Uterus (tissue), 4 donors: ENCODE measurements around the gene MAST2. TPM values are rescaled to one million over a fixed set of nuclear protein-coding genes. Genes with fewer than 3 reads are reported as not detected.

ENCODE experiments used
- DNase-seq, 2 donors: peaks; one replicate each; pipeline ENCODE4 v3.0.0-alpha.2; 2019 to 2020
- H3K27ac ChIP-seq, 2 donors: fragments of 200-600 bp; sonication (generic); 1 replicate in 1 of 2; 2 replicates in 1 of 2; pipeline ENCODE4 v1.5.1; 2016 to 2018
- H3K27me3 ChIP-seq, 2 donors: fragments of 200-600 bp; sonication (generic); one replicate each; pipeline ENCODE4 v1.5.1; 2018 to 2019; ENCODE audit warnings: control low read depth in 1 of 2
- H3K36me3 ChIP-seq, 2 donors: fragments of 200-600 bp; sonication (generic); one replicate each; pipeline ENCODE4 v1.5.1; 2019; ENCODE audit warnings: control low read depth in 1 of 2
- H3K4me1 ChIP-seq, 2 donors: fragments of 200-600 bp; sonication (generic); one replicate each; pipeline ENCODE4 v1.5.1; 2018 to 2019; ENCODE audit warnings: control low read depth in 1 of 2
- H3K4me3 ChIP-seq, 2 donors: fragments of 200-600 bp; sonication (generic); 1 replicate in 1 of 2; 2 replicates in 1 of 2; pipeline ENCODE4 v1.5.1; 2018 to 2019; ENCODE audit warnings: mild to moderate bottlenecking in 1 of 2
- H3K9me3 ChIP-seq, 2 donors: fragments of 200-600 bp; sonication (generic); one replicate each; pipeline ENCODE4 v1.5.1; 2019; ENCODE audit warnings: control low read depth in 1 of 2
- POLR2A ChIP-seq, 2 donors: fragments of 450-650 bp; IDR thresholded peaks; one replicate each; pipeline ENCODE4 v1.6.1; 2016; ENCODE audit warnings: antibody characterized with exemption in 2 of 2, mild to moderate bottlenecking in 1 of 2, moderate library complexity in 1 of 2
- intact Hi-C: fragments of 100-400 bp; cut with DNase I; formaldehyde crosslinking; loops from one replicate; pipeline ENCODE4 v1.15.1; 2023; ENCODE audit warnings: low total_unique reads
- total RNA-seq, 4 donors: library from RNA; depleted of rRNA in 3 of 4; stranded (reverse); fragments of >200 nt in 3 of 4; gene quantifications; one replicate each; pipeline versions ENCODE4 v1.1.0 to v1.2.4, GENCODE V29; 2014 to 2023
- TF ChIP-seq, protein P1 (sequence below), 4 experiments: fragments of 200-600 bp in 2 of 4; fragments of 450-650 bp in 2 of 4; sonication (generic) in 2 of 4; IDR thresholded peaks; one replicate each; pipeline ENCODE4 v1.5.1; 2016 to 2019; ENCODE audit warnings: antibody characterized with exemption in 4 of 4, mild to moderate bottlenecking in 2 of 4, moderate library complexity in 1 of 4
- donor health status: DM: yes; HTN: yes; CAD: no.

MAST2 gene
- total RNA-seq, 4 donors from 2014 or later = 12.8 to 52.1 (median 36.3) TPM

GRCh38 chr1:45769261-45769932, 34.0 kb upstream of the MAST2 start:
- no peak overlapping the region for H3K4me3 ChIP-seq
- intact Hi-C loops = no loop called here
- TF ChIP-seq, protein P1, sequence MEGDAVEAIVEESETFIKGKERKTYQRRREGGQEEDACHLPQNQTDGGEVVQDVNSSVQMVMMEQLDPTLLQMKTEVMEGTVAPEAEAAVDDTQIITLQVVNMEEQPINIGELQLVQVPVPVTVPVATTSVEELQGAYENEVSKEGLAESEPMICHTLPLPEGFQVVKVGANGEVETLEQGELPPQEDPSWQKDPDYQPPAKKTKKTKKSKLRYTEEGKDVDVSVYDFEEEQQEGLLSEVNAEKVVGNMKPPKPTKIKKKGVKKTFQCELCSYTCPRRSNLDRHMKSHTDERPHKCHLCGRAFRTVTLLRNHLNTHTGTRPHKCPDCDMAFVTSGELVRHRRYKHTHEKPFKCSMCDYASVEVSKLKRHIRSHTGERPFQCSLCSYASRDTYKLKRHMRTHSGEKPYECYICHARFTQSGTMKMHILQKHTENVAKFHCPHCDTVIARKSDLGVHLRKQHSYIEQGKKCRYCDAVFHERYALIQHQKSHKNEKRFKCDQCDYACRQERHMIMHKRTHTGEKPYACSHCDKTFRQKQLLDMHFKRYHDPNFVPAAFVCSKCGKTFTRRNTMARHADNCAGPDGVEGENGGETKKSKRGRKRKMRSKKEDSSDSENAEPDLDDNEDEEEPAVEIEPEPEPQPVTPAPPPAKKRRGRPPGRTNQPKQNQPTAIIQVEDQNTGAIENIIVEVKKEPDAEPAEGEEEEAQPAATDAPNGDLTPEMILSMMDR (IDR thresholded peaks at IDR 0.05) = no peak
- TF ChIP-seq POLR2A (IDR thresholded peaks at IDR 0.05) = no peak
- no peaks in the 10 kb centered on the region for H3K27me3 ChIP-seq
- H3K4me1 ChIP-seq = no peaks in the 10 kb centered on the region
- no peaks in the 10 kb centered on the region for H3K36me3 ChIP-seq
- H3K9me3 ChIP-seq = no peaks in the 10 kb centered on the region
- no peak for DNase-seq
- no peak overlapping the region for H3K27ac ChIP-seq

GRCh38 chr1:45772971-45773370, 30.4 kb upstream of the MAST2 start:
- Histone ChIP-seq H3K4me3 (no peak overlapping the region), H3K27me3 (no peaks in the 10 kb centered on the region), H3K4me1 (no peaks in the 10 kb centered on the region), H3K36me3 (no peaks in the 10 kb centered on the region), H3K9me3 (no peaks in the 10 kb centered on the region), H3K27ac (no peak overlapping the region)
- TF ChIP-seq POLR2A (IDR thresholded peaks at IDR 0.05) = no peak
- TF ChIP-seq, protein P1 (IDR thresholded peaks at IDR 0.05) = no peak
- no peak for DNase-seq
- intact Hi-C loops = no loop called here

DNA sequence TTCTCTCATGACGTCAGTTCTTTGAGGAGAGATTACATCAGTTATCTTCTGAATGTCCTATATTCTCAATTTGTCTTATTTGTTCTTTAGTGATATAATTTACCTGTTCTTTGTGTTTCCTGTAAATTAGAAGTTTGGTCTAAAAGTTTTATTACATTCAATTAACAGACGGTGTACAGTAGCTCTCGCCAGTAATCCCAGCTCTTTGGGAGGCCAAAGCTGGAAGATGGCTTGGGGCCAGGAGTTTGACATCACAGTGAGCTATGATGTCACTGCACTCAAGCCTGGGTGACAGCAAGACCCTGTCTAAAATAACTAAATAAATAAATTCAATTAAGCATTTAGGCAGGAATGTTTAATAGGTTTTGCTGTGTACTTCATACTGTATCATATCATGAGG, 27.6 kb upstream of the MAST2 start:
- intact Hi-C loops = no loop called here
- no peak for DNase-seq
- TF ChIP-seq, protein P1 (IDR thresholded peaks at IDR 0.05) = no peak
- no peak for TF ChIP-seq POLR2A (IDR thresholded peaks at IDR 0.05)
- Histone ChIP-seq H3K36me3 (no peaks in the 10 kb centered on the region), H3K27ac (no peak overlapping the region), H3K27me3 (no peaks in the 10 kb centered on the region), H3K4me3 (no peak overlapping the region), H3K9me3 (no peaks in the 10 kb centered on the region), H3K4me1 (no peaks in the 10 kb centered on the region)

GRCh38 chr1:45785583-45785982, 17.8 kb upstream of the MAST2 start:
- intact Hi-C loops = no loop called here
- DNase-seq = no peak

DNA sequence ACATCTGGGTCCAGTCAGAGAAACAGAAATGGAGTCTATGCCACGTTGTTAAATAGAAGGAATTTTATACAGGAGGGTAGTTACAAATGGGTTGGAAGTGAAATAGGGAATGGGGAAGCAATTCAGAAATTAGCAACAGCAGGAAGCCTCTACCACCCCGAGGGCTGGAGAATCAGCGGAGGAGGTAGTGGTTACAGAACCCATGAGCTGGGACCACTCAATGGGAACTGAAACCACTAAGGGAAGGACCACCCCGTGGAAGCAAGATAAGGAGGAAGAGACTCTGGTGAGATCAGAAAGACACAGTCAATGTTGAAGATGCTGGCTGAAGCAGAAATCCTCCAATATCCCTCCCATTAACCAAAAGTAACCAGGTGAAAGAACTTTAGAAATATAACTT, 15.5 kb upstream of the MAST2 start:
- TF ChIP-seq, protein P1 (IDR thresholded peaks at IDR 0.05) = no peak
- TF ChIP-seq POLR2A (IDR thresholded peaks at IDR 0.05) = no peak
- Histone ChIP-seq H3K27me3 (no peaks in the 10 kb centered on the region), H3K4me1 (no peaks in the 10 kb centered on the region), H3K27ac (no peak overlapping the region), H3K9me3 (no peaks in the 10 kb centered on the region), H3K36me3 (no peaks in the 10 kb centered on the region), H3K4me3 (no peak overlapping the region)
- no peak for DNase-seq
- intact Hi-C loops = no loop called here

More at GRCh38 chr1:45785583-45785982, 17.8 kb upstream of the MAST2 start:
- Histone ChIP-seq H3K9me3 (no peaks in the 10 kb centered on the region), H3K27ac (no peak overlapping the region), H3K36me3 (no peaks in the 10 kb centered on the region), H3K27me3 (no peaks in the 10 kb centered on the region), H3K4me1 (no peaks in the 10 kb centered on the region), H3K4me3 (no peak overlapping the region)
- no peak for TF ChIP-seq POLR2A (IDR thresholded peaks at IDR 0.05)
- TF ChIP-seq, protein P1 (IDR thresholded peaks at IDR 0.05) = no peak
